HG03103 (cell line): ENCODE data around the gene AMHR2.
"Not testable (repeated sequence)": the region's sequence is repeated elsewhere in the genome, so short reads cannot be mapped to it uniquely, and the experiment has no call there.

ENCODE experiments used
- ATAC-seq: cut with Tn5 transposase; IDR thresholded peaks from one replicate; pipeline ENCODE4 v1.9.1; 2021; ENCODE audit warnings: low read depth; ENCODE audit not compliant: unreplicated experiment

Gene AMHR2

GRCh38 chr12:53414756-53415417 lies 8.8 kb upstream of the AMHR2 start:
- ATAC-seq, result no peak

GRCh38 chr12:53415752-53416389 lies 7.8 kb upstream of the AMHR2 start:
- not testable (repeated sequence) for ATAC-seq

GRCh38 chr12:53417291-53417816 lies 6.3 kb upstream of the AMHR2 start:
- not testable (repeated sequence) for ATAC-seq

- no peak for ATAC-seq
These were observed 5.4 kb upstream of the AMHR2 start for GRCh38 chr12:53418221-53418620.

- no peak for ATAC-seq
These were observed 3.9 kb upstream of the AMHR2 start for GRCh38 chr12:53419756-53420155.

GRCh38 chr12:53422247-53422646 lies 1.4 kb upstream of the AMHR2 start:
- not testable (repeated sequence) for ATAC-seq

GRCh38 chr12:53424626-53425514 lies 1.2 kb downstream of the AMHR2 start:
- ATAC-seq, result no peak

- no peak for ATAC-seq
These were observed 2.0 kb downstream of the AMHR2 start for GRCh38 chr12:53425515-53426150.

- no peak for ATAC-seq
These were observed 4.4 kb downstream of the AMHR2 start for GRCh38 chr12:53427905-53428594.

GRCh38 chr12:53428741-53429140 lies 5.1 kb downstream of the AMHR2 start:
- ATAC-seq, result no peak

GRCh38 chr12:53430116-53430515 lies 6.5 kb downstream of the AMHR2 start:
- ATAC-seq, result no peak

- ATAC-seq, result no peak
These were observed 7.5 kb downstream of the AMHR2 start for GRCh38 chr12:53431187-53431586.

- ATAC-seq, result not testable (repeated sequence)
These were observed 11.7 kb downstream of the AMHR2 start for GRCh38 chr12:53435326-53435725.

GRCh38 chr12:53439582-53439981 lies 15.9 kb downstream of the AMHR2 start:
- ATAC-seq, result not testable (repeated sequence)

- ATAC-seq, result peak; percentile 99
These were observed 17.6 kb downstream of the AMHR2 start, which contains the start of gene PRR13 for GRCh38 chr12:53441040-53441833. PRR13 (plus strand) TSS chr12:53441734; CDS start chr12:53442715, 981 bp downstream.

- no peak for ATAC-seq
These were observed 20.3 kb downstream of the AMHR2 start for GRCh38 chr12:53443955-53444354.

- not testable (repeated sequence) for ATAC-seq
These were observed 21.1 kb downstream of the AMHR2 start for GRCh38 chr12:53444593-53445325.

- no peak for ATAC-seq
These were observed 27.3 kb downstream of the AMHR2 start for GRCh38 chr12:53450936-53451335.
